Stimulated activated CD4-positive, alpha-beta T cell treated with anti-CD3 and anti-CD28 coated beads, Interleukin-4, amount 100 ng/mL, for 4 hours (primary cell): Measurements from ENCODE around the gene CITED1.

ENCODE experiments used
- DNase-seq, 2 experiments: peaks; one replicate each; pipeline ENCODE4 v3.0.0-alpha.2; 2020

The CITED1 gene

DNA sequence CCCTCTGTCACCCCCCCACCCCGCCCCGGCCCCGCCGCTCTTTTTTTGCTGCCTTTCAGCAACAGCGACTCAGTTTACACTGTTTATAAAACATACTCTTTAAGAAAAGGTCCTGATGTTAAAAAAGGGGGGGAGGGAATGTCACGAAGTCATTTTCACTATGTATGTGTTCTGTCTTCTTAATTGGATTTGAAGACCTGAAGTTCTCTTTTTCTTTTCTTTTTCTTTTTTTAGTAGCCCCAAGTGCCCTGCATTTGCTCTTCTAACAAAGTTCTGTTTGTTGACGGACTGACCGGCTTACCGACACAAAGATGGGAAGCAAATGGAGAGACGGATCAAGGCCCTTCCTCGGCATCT lies 2.5 kb upstream of the CITED1 start:
- DNase-seq = no peak

GRCh38 chrX:72307646-72308051 lies 1.9 kb upstream of the CITED1 start:
- no peak for DNase-seq

- DNase-seq = peak in 1 of 2 experiments; percentile 18
Observed at GRCh38 chrX:72306851-72307645, 1.3 kb upstream of the CITED1 start.

GRCh38 chrX:72306085-72306801 lies 529 bp upstream of the CITED1 start:
- no peak for DNase-seq

DNA sequence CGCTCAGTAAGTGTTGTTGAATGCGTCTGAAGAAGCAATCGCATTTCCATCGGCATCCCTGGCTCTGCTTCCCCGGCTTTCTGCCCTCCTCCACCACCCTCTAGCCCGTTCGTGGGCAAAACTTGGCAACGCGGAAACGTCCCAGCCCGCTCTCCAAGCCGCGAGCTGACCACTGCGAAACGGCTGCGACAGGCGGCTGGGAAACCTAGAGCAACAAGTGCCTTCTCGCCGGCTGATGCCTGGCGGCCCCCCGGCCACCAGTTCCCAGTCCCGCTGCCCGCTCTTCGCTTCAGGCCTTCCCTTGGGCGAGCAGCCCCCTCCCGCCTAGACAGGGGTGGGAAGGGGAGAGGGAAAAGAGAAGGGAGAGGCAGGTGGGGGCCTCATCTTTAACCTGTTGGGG lies 837 bp downstream of the CITED1 start:
- DNase-seq = no peak

- DNase-seq = no peak
Observed at GRCh38 chrX:72301781-72302180, 3.9 kb downstream of the CITED1 start.

DNA sequence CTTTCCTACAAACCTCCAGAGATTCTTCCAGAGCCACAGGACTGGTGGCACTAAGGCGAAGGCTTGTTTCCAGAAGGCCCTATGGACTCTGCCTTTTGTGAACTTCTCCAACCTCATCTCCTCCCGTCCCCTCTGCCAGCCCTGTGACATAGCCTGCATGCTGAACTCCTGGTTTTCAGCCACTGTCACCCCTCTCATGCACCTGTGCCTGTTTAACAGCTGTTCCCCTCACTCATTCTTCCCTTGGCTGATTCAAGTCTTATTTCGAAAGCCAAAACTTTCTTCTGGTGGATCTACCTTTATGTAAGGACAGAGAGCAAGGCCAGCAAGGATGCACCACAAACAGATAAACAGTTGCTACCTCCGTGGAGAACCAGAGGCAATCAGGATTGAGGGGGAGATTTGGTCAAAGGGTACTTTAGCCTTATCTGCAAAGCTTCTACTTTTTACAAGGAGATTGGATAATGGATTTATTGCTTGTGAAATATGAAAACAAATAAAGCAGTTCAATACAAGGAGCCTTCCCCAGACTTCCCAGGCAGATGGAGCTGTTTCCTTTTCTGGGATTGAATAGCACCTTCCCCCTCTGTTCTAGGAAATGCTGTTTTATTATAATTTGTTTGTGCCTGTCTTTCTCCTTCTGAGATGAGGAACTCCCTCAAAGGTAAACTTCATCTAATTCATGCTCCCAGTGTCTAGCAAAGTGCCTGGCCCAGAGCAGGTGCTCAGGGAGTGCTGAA lies 5.7 kb downstream of the CITED1 start:
- DNase-seq = no peak

- DNase-seq = no peak
Observed at GRCh38 chrX:72297953-72298730, 7.6 kb downstream of the CITED1 start.

GRCh38 chrX:72296991-72297390 lies 8.7 kb downstream of the CITED1 start:
- DNase-seq = no peak

GRCh38 chrX:72295745-72296144 lies 10.0 kb downstream of the CITED1 start:
- DNase-seq = no peak

DNA sequence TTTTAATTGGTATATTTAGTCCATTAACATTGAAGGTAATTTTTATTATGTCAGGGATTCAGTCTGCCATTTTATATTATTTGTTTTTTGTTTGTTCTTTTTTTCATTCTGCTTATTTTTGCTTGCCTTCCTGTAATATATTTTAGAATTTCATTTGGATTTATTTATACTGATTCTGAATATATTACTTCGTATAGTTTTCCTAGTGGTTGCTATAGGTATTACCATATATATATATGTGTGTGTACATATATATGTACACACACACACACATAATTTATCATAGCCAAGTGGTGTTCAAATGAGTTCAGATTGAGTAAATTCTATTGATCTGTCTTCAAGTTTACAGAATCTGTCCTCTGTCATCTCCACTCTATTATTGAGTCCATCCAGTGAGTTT lies 11.2 kb downstream of the CITED1 start:
- no peak for DNase-seq

DNA sequence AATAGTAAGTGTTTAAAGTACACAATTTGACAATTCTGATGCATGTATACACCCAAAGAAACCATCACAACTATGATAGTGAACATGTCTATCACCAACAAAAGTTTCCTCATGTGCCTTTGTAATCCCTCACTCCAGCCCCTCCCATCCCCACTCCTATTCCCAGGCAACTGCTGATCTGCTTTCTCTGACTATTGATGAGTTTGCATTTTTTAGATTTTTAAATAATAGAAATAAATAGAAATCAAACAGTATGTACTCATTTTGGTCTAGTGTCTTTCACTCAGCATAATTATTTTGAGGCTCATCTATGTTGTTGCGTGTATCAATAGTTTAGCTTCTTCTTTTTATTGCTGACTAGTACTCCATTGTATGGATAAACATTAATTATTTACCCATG lies 23.4 kb downstream of the CITED1 start:
- DNase-seq = no peak

- DNase-seq = no peak
Observed at GRCh38 chrX:72280321-72280845, 25.3 kb downstream of the CITED1 start.

- DNase-seq = no peak
Observed at GRCh38 chrX:72276478-72276953, 29.2 kb downstream of the CITED1 start.

DNA sequence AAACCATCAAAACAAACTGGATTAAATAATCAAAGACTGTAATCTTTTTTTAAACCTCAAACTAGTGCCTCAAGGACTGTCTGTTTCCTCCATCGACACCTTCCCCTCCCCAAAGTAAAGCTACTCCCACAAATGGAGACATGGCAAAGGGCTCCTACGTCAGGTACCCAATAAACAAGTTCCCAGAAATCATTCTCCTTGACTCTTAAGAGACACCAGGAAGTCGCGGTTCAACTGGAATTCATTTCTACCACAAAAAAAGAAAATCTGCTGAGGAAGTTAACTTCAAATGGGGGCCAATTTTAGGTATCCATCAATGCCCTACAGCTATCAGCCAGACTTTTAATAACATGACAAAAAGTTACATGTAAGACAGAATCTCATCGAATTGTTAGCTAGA lies 31.2 kb downstream of the CITED1 start:
- no peak for DNase-seq

- DNase-seq = no peak
Observed at GRCh38 chrX:72273718-72274117, 32.0 kb downstream of the CITED1 start.

- no peak for DNase-seq
Observed at GRCh38 chrX:72272868-72273267, 32.8 kb downstream of the CITED1 start.

DNA sequence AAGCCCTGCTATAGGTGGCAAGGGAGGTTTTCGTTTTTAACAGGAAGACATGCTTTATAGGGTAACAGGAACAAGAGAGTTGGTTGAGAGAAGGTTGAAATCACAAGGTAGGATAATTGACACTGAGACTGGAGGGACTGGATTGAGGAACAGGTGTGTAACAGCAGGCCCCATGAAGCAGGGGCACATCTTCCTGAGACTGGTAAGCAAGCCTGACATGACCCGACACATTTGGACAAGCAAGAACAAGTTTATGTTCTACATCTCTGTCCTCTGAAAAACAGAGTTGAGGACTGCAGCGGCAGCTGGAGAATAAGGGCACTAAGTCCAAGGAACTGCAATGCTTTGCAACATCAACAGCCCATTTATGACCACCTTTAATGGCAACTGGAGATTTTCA lies 33.9 kb downstream of the CITED1 start:
- DNase-seq = no peak

- no peak for DNase-seq
Observed at GRCh38 chrX:72271091-72271788, 34.5 kb downstream of the CITED1 start.

GRCh38 chrX:72270316-72270866 lies 35.3 kb downstream of the CITED1 start:
- no peak for DNase-seq

GRCh38 chrX:72269671-72270251 lies 36.0 kb downstream of the CITED1 start:
- DNase-seq = peak in 1 of 2 experiments; percentile 51
